AG04450 (cell line): ENCODE data around the gene CADM1. TPM values are rescaled to one million over a fixed set of nuclear protein-coding genes. Genes with fewer than 3 reads are reported as not detected.

Experiments used
- CTCF ChIA-PET: fragments of 300-600, 350-600 bp; formaldehyde crosslinking; extraction: SDS; loops from one replicate; lab custom pipeline; 2022; ENCODE audit warnings: antibody characterized with exemption, inconsistent platforms; lab: Charles Lee
- POLR2A ChIA-PET: fragments of 350-600 bp; formaldehyde crosslinking; extraction: SDS; loops from one replicate; lab custom pipeline; 2021; ENCODE audit warnings: antibody characterized with exemption, inconsistent platforms; lab: Yijun Ruan, JAX
- DNase-seq: peaks from one replicate; pipeline ENCODE4 v3.0.0-alpha.2; 2011; ENCODE audit warnings: low read depth, low spot score
- H3K27ac ChIP-seq: one replicate; pipeline ENCODE4 v1.5.1; 2012; ENCODE audit warnings: low read depth, low read length, control low read depth
- H3K27me3 ChIP-seq: one replicate; pipeline ENCODE4 v1.6.0; 2012; ENCODE audit warnings: low read length; ENCODE audit not compliant: control insufficient read depth, insufficient read depth
- H3K4me3 ChIP-seq: 2 replicates; pipeline ENCODE4 v1.5.1; 2011; ENCODE audit warnings: mild to moderate bottlenecking, low read depth, low read length, control low read depth
- H3K9me3 ChIP-seq: 2 replicates; pipeline ENCODE4 v1.5.1; 2012; ENCODE audit warnings: low read length; ENCODE audit not compliant: control insufficient read depth, insufficient read depth
- polyA plus RNA-seq: library from polyadenylated mRNA; depleted of rRNA; stranded (reverse); fragments of >200 nt; gene quantifications from 2 replicates; pipeline ENCODE4 v1.2.3, GENCODE V29; 2011
- TF ChIP-seq, protein P1 (sequence below): IDR thresholded peaks from 2 replicates; pipeline ENCODE4 v1.5.1; 2011; ENCODE audit warnings: low read depth, low read length, control low read depth, inconsistent platforms

Gene CADM1
- polyA plus RNA-seq, 1 experiment = 70.7 TPM

DNA sequence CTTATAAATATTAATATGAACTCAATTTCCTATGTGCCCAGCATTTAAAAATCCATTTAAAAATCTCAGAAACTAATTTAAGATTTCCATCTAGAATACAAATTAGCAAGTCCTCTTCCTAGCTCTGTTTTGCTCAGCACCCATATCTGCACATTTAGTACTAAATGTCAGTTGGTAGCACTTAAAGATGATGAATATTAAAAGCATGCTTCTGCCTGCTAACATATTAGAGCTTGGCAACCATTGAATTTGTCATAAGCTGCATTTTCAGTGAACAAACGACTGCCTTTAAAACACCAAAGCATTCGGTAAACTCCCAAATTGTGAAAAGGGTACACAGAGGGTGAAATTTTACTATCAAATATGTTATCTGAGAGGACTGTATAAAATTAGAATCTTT is 177.7 kb downstream of the CADM1 start:
- CTCF ChIA-PET = interaction anchor here (0.7 to 3.2 kb wide), 4 partner anchors 8 to 897 kb away, joined by 3 to 32 read pairs (median 6); no protein-coding TSS in a partner anchor
- no peaks in the 10 kb centered on the region for H3K27me3 ChIP-seq
- no peak overlapping the region for H3K4me3 ChIP-seq
- POLR2A ChIA-PET = no interaction called here
- DNase-seq = no peak
- TF ChIP-seq, protein P1, sequence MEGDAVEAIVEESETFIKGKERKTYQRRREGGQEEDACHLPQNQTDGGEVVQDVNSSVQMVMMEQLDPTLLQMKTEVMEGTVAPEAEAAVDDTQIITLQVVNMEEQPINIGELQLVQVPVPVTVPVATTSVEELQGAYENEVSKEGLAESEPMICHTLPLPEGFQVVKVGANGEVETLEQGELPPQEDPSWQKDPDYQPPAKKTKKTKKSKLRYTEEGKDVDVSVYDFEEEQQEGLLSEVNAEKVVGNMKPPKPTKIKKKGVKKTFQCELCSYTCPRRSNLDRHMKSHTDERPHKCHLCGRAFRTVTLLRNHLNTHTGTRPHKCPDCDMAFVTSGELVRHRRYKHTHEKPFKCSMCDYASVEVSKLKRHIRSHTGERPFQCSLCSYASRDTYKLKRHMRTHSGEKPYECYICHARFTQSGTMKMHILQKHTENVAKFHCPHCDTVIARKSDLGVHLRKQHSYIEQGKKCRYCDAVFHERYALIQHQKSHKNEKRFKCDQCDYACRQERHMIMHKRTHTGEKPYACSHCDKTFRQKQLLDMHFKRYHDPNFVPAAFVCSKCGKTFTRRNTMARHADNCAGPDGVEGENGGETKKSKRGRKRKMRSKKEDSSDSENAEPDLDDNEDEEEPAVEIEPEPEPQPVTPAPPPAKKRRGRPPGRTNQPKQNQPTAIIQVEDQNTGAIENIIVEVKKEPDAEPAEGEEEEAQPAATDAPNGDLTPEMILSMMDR = no peak
- H3K27ac ChIP-seq = no peak overlapping the region
- no peaks in the 10 kb centered on the region for H3K9me3 ChIP-seq

DNA sequence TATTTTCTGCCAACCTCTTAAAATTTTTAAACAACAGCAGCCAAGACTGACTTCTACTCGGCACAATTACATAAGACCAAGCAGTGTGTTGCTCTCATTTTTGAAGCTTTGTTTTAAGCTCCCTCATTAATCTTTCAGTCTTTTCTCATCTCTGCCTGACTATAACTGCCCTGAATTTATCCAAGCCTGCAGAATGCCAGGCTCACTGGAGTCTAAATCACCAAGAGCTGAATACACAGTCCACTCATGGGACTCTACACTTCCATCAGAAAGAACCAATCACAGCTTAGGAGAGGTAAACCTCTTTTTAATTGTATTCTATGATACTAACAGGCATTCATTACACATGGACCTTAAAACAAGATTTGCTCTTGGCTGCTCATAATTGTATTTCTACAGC is 178.7 kb downstream of the CADM1 start:
- no peak for DNase-seq
- Histone ChIP-seq H3K9me3 (no peaks in the 10 kb centered on the region), H3K27ac (no peak overlapping the region), H3K27me3 (no peaks in the 10 kb centered on the region), H3K4me3 (no peak overlapping the region)
- ChIA-PET CTCF (interaction anchor here (0.9 to 3.2 kb wide), 11 partner anchors 9 to 898 kb away, joined by 3 to 32 read pairs (median 9); partner anchors contain the start of gene CADM1), POLR2A (no interaction called here)
- TF ChIP-seq, protein P1 = no peak

DNA sequence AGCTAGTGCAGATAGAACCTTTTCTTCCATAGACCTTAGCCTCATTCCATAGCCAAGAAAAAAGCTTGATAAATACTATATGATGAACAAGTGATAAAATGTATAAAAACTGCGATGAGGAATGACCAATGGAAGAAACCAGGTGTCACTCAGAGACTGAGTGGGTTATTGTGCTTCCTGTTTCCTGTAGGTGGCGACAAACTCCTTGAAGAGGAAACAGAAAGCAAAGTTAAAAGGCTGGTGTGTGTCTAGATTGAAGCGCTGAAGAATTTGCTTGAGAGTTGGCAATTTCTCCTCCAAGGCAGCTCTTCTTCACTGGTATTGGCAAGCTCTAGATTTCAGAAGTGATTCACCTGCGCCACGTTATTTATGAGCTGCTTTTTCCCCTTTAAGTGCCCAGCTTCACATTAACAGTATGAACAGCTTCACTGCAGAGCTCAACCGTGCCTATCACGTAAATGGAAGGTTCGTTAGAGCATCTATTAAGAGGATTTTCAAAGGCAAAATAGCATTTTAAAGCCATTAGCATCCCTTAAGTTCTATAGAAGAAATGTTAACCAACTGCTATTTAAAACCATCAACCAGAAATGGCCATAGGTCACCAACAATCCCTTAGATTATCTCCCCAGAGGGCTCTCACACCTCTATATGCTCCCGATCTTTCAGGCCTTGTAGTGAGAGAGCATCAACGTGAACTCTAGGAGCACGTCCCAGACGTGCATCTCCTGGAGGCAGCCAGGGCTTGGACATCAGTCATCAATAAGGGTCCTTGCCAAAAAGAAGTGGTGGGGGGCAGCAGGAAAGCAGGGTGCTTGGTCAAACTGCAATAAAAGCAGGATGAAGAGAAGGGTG is 179.4 kb downstream of the CADM1 start:
- DNase-seq = peak; percentile 24
- ChIA-PET POLR2A (no interaction called here), CTCF (interaction anchor here (0.6 to 3.2 kb wide), 38 partner anchors 9 to 899 kb away, joined by 3 to 32 read pairs (median 4); partner anchors contain the start of gene CADM1)
- Histone ChIP-seq H3K4me3 (no peak overlapping the region), H3K27me3 (no peaks in the 10 kb centered on the region), H3K9me3 (no peaks in the 10 kb centered on the region), H3K27ac (no peak overlapping the region)
- TF ChIP-seq, protein P1 = peak; percentile 88

DNA sequence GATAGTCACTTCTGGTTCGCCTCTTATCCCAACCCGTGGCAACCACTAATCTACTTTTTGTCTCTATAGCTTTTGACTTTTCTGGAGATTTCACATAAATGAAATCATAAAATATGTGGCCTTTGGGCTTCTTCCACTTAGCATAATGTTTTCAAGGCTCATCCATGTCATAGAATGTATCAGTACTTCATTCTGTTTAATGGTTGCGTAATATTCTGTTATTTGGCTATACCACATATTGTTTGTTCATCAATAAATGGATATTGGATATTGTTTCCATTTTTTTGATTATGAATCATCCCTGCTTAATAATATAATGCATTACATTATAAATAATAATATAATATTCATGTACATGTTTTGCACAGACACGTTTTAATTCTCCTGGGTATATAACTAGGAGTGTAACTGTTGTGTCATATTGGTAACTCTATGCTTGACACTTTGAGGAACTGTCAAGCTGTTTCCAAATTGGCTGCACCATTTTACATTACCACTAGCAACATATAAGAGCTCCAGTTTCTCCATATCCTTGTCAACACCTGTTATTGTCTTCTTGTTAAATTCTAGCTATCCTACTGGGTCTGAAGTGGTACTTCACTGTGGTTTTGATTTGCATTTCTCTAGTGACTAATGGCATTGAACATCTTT is 181.5 kb downstream of the CADM1 start:
- Histone ChIP-seq H3K27me3 (no peaks in the 10 kb centered on the region), H3K4me3 (no peak overlapping the region), H3K27ac (no peak overlapping the region), H3K9me3 (no peaks in the 10 kb centered on the region)
- TF ChIP-seq, protein P1 = no peak
- CTCF ChIA-PET = interaction anchor here (0.7 to 1.0 kb wide), 4 partner anchors 43 to 548 kb away, joined by 3 read pairs; partner anchors contain the start of gene CADM1
- POLR2A ChIA-PET = no interaction called here
- DNase-seq = no peak
